HG03460 (cell line): Measurements from ENCODE around the gene COX14.

Source experiments
- ATAC-seq: cut with Tn5 transposase; IDR thresholded peaks from one replicate; pipeline ENCODE4 v1.9.1; 2021; ENCODE audit not compliant: unreplicated experiment

COX14 gene

DNA sequence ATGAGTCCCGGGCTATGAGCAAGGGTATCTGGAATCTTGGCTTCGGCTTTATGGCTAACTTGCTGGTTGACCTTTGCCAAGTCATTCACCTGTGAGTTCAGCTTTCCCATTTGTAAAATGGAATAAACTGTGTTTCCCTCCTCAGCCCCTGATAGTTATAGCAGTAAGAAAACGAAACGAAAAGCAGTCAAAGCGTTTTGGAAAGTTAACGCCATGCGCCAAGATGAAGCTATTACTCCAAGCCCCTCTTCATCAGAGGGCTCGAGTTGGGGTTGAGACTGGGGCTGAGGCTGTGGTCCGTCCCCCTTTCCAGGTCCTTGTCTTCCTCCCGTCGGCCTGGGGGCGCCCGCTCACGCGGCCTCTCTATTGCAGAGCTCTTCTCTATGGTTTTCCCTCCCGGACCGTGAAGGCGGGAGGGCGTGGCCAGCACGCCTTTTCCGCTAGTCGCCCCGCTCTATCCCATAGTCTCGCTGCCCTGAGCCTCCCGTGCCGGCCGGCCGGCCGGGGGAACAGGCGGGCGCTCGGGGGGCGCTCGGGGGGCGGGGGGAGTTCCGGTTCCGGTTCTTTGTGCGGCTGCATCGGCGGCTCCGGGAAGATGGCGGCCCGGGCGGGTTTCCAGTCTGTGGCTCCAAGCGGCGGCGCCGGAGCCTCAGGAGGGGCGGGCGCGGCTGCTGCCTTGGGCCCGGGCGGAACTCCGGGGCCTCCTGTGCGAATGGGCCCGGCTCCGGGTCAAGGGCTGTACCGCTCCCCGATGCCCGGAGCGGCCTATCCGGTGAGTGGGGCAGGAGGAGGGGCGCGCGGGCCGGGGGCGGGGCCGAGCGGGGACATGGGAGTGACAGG is 27.0 kb upstream of the COX14 start, which contains the start of gene SMARCD1:
Gene SMARCD1 (plus strand): TSS at position 568 of the 840 bp plus-strand sequence. CDS start 28 bp downstream, at position 596.
- peak; percentile 81 for ATAC-seq

DNA sequence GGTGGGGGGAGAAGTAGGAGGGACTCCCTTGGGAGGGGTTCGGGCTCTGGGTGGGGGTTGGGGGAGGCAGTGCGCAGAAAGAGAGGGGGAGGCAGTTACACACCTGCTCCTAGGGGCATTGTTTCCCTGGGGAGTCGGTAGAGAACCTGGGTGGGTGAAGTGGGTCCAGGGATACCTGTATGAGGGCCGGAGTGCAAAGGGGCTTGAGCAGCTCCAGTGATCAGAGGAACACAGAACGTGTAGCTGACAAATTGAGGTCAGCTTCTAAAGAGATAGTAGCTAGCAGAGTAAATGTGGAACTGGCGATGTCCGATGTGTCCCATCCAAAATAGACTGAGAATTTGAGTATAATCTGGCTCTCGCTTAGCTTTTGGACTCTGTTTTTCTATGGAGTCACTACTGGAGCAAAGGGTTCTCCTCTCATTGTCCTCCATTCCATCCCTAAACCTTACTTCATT is 26.4 kb upstream of the COX14 start:
- ATAC-seq = no peak

DNA sequence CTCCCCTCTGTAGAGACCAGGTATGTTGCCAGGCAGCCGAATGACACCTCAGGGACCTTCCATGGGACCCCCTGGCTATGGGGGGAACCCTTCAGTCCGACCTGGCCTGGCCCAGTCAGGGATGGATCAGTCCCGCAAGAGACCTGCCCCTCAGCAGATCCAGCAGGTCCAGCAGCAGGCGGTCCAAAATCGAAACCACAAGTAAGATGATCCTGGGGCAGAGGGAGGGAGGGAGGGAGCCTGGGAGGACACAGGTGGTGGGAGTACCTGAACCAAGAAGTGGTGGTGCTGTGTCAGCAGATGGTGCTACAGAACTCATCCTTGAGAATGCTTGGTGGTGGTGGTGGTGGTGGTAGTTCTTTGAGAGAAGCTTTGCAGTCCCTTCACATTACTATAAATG is 25.9 kb upstream of the COX14 start:
- no peak for ATAC-seq

DNA sequence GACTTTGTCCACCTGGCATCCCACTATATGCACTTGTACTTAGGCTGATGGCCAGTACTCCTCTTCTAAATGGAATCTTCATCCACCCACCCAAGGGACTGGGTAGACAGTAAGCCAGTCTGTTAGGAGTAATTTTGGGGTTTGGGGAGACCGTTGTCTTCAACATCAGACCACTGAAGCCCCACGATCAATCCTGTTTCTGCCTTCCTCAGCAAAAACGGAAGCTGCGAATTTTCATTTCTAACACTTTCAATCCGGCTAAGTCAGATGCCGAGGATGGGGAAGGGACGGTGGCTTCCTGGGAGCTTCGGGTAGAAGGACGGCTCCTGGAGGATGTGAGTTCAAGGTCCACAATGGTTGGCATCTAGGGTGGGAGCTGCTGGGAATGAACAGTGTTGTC is 24.9 kb upstream of the COX14 start:
- ATAC-seq = no peak

DNA sequence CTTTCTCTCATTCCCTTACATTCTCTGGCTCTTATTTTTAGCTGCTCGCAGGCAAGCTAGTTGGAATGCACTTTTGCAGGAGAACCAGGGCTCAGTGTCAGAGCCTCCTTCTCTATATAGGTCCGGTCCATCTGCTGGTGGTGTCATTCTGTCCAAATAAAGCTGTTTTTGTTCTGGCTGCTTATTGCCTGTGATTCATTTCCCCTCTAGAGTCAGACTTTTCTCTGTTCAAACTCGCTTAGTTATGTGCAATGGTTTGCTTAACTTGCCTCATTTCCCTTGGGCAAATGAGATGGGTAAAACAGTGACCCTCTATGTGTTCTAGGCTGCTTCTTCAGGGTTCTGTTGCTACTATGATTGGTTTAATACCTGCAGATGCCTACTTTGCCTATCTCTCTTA is 24.0 kb upstream of the COX14 start:
- no peak for ATAC-seq

DNA sequence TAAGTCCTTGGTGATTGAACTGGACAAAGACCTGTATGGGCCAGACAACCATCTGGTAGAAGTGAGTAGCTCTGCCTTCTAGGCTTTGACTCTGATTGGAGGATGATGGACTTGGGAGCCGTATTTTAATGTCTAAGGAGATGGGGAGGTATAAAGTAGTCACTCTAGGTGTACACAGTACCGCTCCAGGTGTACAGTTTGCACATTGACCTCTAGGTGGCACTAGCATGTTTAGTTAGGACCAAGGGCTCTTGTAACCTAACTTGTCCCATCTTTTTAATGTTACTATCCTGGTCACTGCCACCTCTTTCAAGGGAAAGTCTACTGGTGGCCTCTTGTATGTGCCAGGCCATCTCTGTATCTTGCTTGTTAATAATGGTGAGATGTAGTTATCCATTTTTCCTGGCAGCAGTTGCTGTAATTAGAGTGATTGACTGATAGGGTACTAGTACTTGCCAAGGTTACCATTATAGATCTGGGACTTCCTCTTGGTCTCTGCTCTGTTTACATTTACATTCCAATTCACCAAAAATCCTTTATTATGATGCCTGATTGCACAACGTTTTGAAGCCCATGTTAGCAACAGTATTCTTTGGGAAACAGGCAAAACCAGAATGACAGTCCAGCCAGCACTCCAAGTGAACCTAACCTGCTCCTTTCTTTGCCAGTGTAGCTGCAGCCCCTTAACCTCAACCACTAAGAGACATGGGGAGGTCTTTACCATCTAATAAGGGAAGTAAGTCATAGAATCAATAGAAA is 23.3 kb upstream of the COX14 start:
- no peak for ATAC-seq

DNA sequence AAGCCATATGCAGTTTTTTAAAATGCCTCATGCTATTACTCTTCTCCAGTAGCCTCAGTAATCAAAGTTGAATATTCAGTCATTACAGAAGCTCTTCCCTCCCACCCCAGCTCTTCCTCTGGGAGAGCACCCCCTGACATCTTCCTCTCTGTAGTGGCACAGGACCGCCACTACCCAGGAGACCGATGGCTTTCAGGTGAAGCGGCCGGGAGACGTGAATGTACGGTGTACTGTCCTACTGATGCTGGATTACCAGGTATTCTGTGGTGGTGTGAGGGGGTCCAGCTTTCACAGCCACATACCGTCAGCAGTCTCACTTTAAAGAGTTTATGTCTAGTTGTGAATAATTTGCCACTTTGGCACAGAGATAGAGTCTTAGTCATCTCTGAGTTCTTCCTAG is 22.3 kb upstream of the COX14 start:
- ATAC-seq = no peak

DNA sequence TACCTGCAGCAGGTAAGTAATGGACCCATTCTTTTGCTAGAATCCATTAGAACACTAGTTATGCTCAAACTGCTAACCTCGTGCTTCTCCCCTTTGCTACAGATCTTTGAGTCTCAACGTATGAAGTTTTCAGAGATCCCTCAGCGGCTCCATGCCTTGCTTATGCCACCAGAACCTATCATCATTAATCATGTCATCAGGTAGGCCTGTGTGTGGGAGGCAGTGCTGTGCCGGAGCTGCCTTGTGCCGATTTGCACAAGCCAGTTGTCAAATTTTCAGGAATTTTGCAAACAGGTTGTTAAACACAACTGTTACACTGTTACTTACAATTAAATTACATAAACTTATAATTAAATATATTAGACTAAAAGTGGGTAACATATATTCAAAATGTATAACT is 21.6 kb upstream of the COX14 start:
- ATAC-seq = no peak

DNA sequence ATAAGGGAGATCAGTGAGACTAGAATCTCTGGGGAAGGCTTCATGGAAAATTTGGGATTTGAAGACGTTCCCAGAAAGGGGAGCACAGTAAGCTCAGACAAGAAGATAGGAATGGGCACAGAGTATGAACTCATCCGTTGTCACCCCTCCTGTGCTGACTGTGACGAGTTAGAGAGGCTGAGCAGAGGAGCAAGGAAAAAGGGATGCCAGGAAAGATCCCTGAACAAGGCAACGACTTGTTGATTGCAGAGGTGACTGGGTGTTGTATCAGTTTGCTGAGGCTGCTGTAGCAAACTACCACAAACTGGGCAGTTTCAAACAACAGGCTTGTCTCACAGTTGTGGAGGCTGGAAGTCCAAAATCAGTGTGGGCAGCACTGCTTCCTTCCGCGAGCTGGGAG is 14.1 kb upstream of the COX14 start:
- no peak for ATAC-seq

DNA sequence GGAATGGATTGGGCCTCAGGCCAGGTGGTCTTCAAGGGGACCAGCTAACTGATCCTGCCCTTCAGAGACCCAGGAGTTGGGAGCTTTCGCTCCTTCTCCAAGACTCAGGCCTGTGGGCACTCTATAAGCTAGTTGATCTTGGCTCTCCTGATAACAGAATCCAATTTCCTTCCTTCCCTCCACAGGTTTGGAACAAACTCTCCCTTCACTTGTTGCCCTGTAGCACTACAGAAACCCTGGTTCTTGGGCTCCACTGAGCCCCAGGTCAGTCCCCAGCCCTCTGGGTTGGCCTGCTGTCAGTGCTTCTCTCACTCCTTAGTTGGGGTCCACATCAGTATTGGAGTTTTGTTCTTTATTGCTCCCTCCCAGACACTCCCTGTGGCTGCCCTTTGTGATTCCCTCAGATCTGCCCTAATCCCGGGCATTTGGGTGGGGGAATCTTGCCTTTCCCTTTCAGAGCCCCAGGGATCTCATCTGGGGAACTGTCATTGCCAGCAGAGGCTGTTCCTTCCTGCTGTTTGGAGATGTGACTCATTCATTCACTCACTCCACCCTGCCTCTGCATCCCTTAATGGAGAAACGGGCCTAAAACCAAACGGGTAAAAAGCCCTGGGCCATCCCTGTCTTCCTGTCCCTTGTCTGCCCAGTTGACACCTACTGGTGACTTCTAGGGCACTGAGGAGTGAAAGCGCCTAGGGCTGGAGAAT is 12.6 kb upstream of the COX14 start:
- ATAC-seq = no peak

DNA sequence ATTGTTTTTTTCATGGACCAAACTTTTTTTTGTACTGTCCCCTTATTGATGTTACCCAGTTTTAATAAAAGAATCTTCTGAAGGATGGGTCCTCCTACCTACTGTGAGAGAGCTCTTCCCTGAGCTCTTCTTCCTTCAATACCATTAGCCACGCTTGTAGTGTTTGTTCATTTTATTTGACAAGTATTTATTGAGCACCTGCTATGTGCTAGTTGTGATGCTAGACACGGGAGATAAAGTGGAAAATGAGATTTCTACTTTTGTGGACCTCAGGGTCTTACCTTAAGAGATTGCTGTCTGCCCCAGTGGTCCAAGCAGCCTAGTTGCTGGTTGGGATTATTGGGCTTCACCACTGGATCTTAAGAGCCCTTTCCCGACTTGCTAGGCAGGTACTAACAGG is 11.5 kb upstream of the COX14 start:
- no peak for ATAC-seq

DNA sequence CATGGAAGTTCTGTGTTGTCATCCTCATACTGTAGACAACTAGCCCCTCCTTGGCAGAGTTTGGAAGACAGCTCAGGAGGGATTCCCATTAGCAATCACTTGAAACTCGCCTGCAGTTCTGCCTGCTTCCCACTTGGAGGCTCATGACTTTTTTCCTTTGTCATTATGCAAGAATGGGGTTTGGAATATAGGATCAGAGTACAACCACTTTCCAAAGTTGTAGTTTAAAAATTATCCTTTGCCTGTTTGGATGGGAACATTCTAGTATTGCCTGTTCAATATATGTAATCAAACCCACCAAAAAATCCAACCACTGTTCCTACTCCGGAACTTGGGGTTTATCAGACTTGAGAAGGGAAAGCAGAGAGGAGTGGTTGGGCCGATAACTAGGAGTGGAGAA is 10.4 kb upstream of the COX14 start:
- ATAC-seq = no peak

DNA sequence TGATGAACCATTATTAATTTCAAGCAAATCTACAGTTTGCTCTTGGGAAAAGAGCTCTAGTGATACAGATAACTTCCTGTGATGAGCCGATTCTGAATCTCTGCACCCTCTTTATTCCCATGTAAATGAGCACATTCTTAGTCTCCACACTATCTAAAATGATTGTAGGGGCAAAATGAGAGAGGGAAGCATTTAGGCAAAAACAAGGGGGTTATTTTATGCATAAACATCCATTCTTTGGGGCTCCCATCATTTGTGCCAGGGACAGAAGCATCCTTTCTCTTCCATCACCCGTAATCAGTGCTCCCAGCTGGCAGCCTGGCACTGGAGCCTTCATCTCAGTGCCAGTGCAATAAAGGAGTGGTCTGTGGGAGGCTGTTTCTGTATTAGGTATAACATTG is 9.9 kb upstream of the COX14 start:
- no peak for ATAC-seq

DNA sequence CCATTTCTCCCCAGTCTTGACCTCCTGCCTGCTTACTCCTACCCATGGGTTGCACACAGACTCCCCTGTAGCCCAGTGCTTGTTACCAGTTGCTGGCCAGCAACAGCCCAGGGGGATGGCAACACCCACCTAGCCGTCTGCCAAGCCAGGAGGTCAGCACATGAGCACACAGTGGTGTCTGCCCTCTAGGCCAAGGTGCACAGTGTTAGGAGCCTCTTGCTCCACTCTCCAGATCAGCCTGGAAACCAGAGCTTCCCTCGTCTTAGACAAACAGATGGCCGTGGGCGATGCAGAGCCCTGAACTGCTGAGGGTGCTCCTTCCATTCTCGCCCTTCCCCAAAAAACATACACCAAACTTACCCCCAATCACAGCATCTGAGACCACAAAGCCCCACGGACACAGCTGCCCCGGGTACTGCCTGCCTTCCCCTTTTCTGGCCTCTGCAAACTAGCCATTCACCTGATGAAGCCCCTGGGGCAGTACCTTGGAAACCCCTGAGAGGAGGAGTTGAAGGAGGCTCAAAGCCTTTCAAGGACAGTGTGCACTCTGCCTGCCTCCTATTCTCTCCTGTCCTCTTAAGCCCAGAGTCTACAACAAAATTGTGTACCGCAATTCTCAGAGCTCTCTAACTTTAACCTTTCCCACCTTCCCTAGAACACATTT is 9.3 kb upstream of the COX14 start:
- ATAC-seq = no peak

DNA sequence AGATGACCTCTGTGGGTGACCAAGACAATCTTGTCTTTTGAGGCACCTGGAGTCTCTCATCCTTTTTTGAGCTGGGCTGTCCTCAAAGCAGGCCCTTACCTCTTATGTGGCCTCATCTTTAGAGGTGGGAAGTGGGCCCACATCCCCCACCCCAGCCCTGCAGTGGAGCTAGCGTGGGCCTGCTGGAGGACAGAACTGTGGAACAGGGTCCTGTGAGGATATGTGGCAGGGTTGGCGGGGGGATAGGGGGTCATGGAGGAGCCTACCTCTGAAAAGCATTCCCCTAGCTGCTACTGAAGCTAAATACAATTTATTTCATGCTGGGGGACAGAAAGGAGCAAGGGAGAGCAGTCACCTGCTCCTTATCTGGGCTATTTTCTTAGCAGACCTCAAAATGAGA is 8.7 kb upstream of the COX14 start:
- ATAC-seq = no peak

DNA sequence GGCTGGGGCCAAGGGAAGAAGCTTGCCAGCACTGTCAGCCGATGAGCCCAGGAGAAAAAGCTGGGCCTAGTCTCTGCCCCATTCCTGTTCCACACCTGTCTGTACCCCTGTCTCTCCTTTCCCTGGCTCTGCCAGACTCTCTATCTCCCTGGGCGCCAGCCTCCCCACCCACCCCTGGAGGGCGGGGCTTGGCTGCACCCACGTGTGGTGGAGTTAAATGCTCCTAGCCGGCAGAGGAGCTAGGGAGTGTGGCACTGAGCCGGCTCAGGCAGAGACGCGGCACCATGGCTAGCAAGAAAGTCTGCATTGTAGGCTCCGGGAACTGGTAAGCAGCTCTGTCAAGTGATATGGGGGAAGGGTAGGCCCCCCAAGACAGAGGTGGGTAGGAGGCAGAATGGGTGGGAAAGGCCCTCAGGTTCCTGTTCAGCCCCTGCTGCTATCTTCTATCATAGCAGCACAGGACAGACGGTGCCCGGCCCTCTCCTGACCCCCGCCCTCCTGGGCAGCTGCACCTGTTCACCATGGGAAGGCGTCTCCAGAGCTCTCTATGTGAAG is 8.2 kb upstream of the COX14 start, which contains the start of gene GPD1:
Gene GPD1 (plus strand): TSS at position 242 of the 555 bp plus-strand sequence. CDS start 43 bp downstream, at position 285.
- no peak for ATAC-seq

DNA sequence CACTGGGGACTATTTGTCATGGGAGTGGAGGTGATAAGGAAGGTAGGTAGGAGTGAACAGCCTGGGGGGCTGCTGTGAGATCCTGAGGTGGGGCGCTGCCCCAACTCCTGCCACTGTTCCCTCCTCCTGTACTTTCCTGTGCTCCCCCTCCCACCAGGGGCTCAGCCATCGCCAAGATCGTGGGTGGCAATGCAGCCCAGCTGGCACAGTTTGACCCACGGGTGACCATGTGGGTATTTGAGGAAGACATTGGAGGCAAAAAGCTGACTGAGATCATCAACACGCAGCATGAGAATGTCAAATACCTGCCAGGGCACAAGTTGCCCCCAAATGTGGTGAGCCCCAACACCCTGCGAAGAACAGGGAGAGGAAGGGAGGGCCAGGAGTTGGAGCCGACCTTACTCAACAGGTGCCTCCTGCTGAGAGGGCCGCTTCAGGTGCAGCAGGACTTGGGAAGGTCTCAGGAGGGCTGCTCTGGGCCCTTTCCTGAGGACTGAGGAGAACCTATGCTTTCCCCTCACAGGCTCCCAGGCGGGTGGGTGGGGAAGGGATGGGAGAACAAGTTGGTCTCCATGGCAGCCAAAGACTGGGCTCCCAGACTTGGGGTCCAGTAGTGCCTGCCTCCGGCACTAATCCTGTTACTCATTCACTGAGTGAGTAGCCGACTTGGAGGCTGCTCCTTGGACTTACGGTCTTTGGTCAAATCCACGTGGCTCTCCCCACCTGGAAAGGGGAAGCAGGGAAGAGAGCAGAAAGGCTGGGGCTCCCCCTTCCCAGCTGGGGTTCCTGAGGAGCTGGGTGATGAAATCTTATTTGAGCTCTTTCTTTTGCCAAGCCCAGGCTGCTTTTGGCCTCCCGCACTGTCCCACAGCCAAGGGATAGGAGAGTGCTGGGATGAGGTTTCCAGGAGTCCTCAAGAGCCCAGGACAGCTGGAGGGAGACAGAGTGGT is 7.3 kb upstream of the COX14 start:
- no peak for ATAC-seq

DNA sequence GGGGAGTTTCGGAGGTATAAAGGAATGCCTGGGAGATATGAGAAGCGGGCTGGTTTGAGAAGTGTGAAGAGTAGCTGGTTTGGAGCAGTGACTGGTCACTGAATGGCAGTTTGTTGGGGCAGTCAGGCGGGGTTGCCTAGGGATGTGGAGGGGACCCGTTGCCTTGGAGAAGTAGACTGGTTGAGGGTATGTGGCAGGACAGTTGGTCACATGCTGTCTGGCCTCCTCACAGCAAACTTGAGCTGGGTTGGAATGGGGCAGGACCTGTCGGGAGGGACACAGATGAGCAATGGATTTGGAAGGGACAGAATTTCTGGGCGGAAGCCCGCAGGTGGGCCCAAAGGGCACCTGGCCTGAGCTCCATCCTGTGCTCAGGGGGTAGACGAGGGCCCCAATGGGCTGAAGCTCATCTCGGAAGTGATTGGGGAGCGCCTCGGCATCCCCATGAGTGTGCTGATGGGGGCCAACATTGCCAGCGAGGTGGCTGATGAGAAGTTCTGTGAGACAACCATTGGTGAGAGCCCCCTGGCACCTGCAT is 6.1 kb upstream of the COX14 start:
- ATAC-seq = no peak

DNA sequence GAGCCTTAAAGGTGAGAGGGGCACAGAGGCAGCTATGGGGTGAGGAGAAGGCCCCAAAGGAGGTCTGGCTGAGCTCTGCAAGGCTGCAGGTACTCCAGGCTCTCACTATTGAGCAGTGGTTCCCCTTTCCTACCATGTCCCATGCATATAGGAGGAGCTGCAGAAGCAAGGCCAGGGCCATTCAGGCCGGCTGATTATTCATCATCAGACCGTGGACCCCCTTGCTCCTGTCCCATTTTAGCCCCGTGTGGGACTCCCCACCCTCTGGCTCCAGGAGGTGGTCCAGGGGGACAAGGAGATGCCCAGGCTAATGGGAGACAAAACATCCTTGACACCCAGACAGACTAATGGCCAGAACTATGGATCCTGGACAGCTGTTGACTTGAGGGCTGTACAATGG is 5.1 kb upstream of the COX14 start:
- no peak for ATAC-seq
